Calu3 (cell line): Measurements from ENCODE around the gene GPX3. TPM values are rescaled to one million over a fixed set of nuclear protein-coding genes. Genes with fewer than 3 reads are reported as not detected.

ENCODE experiments used
- BruUV-seq: library from RNA; stranded (reverse); fragments of 400-500 nt; replicated peaks from 2 replicates; lab custom pipeline; 2021; lab: Mats Ljungman, UMichigan
- CTCF ChIA-PET: fragments of 300-600 bp; sonication (Branson Sonifier 250); formaldehyde crosslinking; loops from one replicate; lab custom pipeline; 2022; ENCODE audit warnings: antibody characterized with exemption; lab: Charles Lee
- DNase-seq: peaks from one replicate; pipeline ENCODE4 v3.0.0; 2022
- H3K27ac Mint-ChIP-seq: one replicate; pipeline ENCODE4 v1.8.0; 2022; ENCODE audit warnings: mixed read lengths; ENCODE audit not compliant: unreplicated experiment
- H3K27me3 Mint-ChIP-seq: one replicate; pipeline ENCODE4 v1.8.0; 2022; ENCODE audit warnings: mixed read lengths; ENCODE audit not compliant: unreplicated experiment
- H3K36me3 Mint-ChIP-seq: one replicate; pipeline ENCODE4 v1.8.0; 2022; ENCODE audit warnings: mild to moderate bottlenecking, moderate library complexity, mixed read lengths; ENCODE audit not compliant: insufficient read depth, unreplicated experiment
- H3K4me1 Mint-ChIP-seq: one replicate; pipeline ENCODE4 v1.8.0; 2022; ENCODE audit warnings: mild to moderate bottlenecking, low read depth, mixed read lengths; ENCODE audit not compliant: unreplicated experiment
- H3K4me3 Mint-ChIP-seq: one replicate; pipeline ENCODE4 v1.8.0; 2022; ENCODE audit warnings: mild to moderate bottlenecking, low read depth, moderate library complexity, mixed read lengths; ENCODE audit not compliant: unreplicated experiment
- H3K9me3 Mint-ChIP-seq: one replicate; pipeline ENCODE4 v1.8.0; 2022; ENCODE audit warnings: low read depth, mixed read lengths; ENCODE audit not compliant: unreplicated experiment
- intact Hi-C: fragments of 100-400 bp; cut with micrococcal nuclease; formaldehyde crosslinking; loops from one replicate; pipeline ENCODE4 v1.10.0; 2022; ENCODE audit not compliant: unreplicated experiment
- total RNA-seq: library from RNA; stranded (reverse); gene quantifications from 2 replicates; pipeline ENCODE4 v1.2.3, GENCODE V29; 2022
- TF ChIP-seq, protein P1 (sequence below): fragments of 200-600 bp; IDR thresholded peaks from one replicate; pipeline ENCODE4 v1.8.0; 2022; ENCODE audit warnings: antibody characterized with exemption; ENCODE audit not compliant: unreplicated experiment

The GPX3 gene
- total RNA-seq, 1 experiment from 2014 or later = not detected

DNA sequence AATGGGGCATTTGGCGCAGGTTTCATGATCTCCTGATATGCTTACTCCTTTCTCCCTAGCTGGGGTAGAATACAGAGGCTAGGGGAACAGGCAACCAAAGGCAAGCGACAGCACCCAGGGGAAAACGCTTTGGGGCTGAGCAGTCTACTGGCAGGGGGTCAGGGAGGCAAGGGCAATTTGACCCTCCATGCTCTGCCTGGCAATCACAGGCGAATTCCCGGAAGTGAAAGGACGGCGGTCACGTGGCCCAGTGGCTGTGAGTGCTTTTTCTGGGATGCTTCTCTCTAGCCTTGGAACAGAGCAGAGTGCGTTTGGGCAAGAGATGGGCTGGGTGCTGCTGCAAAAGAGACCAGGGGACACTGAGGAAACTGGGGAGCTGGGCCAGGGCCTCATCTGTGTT, 5.7 kb downstream of the GPX3 start:
- H3K9me3 Mint-ChIP-seq = no peaks in the 10 kb centered on the region
- CTCF ChIA-PET = no interaction called here
- intact Hi-C loops = no loop called here
- H3K27me3 Mint-ChIP-seq = no peaks in the 10 kb centered on the region
- H3K27ac Mint-ChIP-seq = peak overlapping the region; percentile 33
- H3K4me1 Mint-ChIP-seq = no peaks in the 10 kb centered on the region
- BruUV-seq = no TSS peak
- TF ChIP-seq, protein P1, sequence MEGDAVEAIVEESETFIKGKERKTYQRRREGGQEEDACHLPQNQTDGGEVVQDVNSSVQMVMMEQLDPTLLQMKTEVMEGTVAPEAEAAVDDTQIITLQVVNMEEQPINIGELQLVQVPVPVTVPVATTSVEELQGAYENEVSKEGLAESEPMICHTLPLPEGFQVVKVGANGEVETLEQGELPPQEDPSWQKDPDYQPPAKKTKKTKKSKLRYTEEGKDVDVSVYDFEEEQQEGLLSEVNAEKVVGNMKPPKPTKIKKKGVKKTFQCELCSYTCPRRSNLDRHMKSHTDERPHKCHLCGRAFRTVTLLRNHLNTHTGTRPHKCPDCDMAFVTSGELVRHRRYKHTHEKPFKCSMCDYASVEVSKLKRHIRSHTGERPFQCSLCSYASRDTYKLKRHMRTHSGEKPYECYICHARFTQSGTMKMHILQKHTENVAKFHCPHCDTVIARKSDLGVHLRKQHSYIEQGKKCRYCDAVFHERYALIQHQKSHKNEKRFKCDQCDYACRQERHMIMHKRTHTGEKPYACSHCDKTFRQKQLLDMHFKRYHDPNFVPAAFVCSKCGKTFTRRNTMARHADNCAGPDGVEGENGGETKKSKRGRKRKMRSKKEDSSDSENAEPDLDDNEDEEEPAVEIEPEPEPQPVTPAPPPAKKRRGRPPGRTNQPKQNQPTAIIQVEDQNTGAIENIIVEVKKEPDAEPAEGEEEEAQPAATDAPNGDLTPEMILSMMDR = no peak
- H3K36me3 Mint-ChIP-seq = peaks cover 90% of the 10 kb centered on the region
- DNase-seq = no peak
- no peak overlapping the region for H3K4me3 Mint-ChIP-seq

DNA sequence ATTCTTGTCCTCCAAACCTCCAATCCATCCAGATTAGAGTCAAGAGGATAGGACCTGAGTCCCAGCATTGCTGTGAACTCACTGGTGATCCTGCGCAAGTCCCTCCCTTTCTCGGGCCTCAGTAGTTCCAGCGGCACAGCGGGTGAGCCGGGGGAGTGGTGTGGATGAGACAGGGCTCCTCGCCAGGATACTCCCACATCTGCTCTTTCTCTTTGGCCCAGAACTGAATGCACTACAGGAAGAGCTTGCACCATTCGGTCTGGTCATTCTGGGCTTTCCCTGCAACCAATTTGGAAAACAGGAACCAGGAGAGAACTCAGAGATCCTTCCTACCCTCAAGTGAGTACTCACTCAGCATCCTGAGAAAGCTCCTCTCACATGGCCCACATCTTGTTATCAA, 6.3 kb downstream of the GPX3 start:
- intact Hi-C loops = no loop called here
- BruUV-seq = no TSS peak
- TF ChIP-seq, protein P1 = no peak
- Mint-ChIP-seq H3K27me3 (no peaks in the 10 kb centered on the region), H3K4me3 (no peak overlapping the region), H3K27ac (no peak overlapping the region), H3K4me1 (no peaks in the 10 kb centered on the region), H3K9me3 (no peaks in the 10 kb centered on the region), H3K36me3 (peaks cover 93% of the 10 kb centered on the region)
- CTCF ChIA-PET = no interaction called here
- DNase-seq = no peak

DNA sequence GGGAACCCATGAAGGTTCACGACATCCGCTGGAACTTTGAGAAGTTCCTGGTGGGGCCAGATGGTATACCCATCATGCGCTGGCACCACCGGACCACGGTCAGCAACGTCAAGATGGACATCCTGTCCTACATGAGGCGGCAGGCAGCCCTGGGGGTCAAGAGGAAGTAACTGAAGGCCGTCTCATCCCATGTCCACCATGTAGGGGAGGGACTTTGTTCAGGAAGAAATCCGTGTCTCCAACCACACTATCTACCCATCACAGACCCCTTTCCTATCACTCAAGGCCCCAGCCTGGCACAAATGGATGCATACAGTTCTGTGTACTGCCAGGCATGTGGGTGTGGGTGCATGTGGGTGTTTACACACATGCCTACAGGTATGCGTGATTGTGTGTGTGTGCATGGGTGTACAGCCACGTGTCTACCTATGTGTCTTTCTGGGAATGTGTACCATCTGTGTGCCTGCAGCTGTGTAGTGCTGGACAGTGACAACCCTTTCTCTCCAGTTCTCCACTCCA, 7.6 kb downstream of the GPX3 start:
- Mint-ChIP-seq H3K4me3 (no peak overlapping the region), H3K4me1 (no peaks in the 10 kb centered on the region), H3K27ac (no peak overlapping the region), H3K27me3 (no peaks in the 10 kb centered on the region), H3K9me3 (no peaks in the 10 kb centered on the region), H3K36me3 (peaks cover 98% of the 10 kb centered on the region)
- CTCF ChIA-PET = no interaction called here
- BruUV-seq = no TSS peak
- TF ChIP-seq, protein P1 = no peak
- no peak for DNase-seq
- intact Hi-C loops = no loop called here

DNA sequence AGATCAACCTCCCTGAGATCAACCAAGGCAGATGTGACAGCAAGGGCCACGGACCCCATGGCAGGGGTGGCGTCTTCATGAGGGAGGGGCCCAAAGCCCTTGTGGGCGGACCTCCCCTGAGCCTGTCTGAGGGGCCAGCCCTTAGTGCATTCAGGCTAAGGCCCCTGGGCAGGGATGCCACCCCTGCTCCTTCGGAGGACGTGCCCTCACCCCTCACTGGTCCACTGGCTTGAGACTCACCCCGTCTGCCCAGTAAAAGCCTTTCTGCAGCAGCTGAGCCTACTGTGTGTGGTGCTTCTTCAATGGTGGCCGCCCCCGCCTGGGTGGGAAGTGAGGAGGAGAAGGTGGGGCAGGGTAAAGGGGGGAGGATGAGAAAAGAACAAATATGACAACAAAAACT, 8.3 kb downstream of the GPX3 start:
- Mint-ChIP-seq H3K27me3 (no peaks in the 10 kb centered on the region), H3K4me1 (no peaks in the 10 kb centered on the region), H3K4me3 (no peak overlapping the region), H3K9me3 (no peaks in the 10 kb centered on the region), H3K36me3 (peaks cover 98% of the 10 kb centered on the region), H3K27ac (no peak overlapping the region)
- no TSS peak for BruUV-seq
- intact Hi-C loops = no loop called here
- CTCF ChIA-PET = no interaction called here
- no peak for DNase-seq
- TF ChIP-seq, protein P1 = no peak
